A673 (cell line): ENCODE results near the gene P2RY4.
"Not testable (repeated sequence)": the region's sequence is repeated elsewhere in the genome, so short reads cannot be mapped to it uniquely, and the experiment has no call there.

Experiments
- EZH2 ChIP-seq: fragments of 200-600 bp; sonication (generic); IDR thresholded peaks from 2 replicates; pipeline ENCODE4 v1.6.1; 2017; ENCODE audit warnings: borderline replicate concordance, low read depth, mild to moderate bottlenecking, mixed read lengths, antibody characterized with exemption, low read length; ENCODE audit not compliant: poor library complexity, severe bottlenecking
- TF ChIP-seq, protein P1 (sequence below): fragments of 300-800, 200-600 bp; sonication (generic); conservative IDR thresholded peaks from 2 replicates; pipeline ENCODE4 v1.5.1; 2017; ENCODE audit warnings: low read depth, mild to moderate bottlenecking, antibody characterized with exemption, low read length, moderate library complexity, mixed read lengths

DNA sequence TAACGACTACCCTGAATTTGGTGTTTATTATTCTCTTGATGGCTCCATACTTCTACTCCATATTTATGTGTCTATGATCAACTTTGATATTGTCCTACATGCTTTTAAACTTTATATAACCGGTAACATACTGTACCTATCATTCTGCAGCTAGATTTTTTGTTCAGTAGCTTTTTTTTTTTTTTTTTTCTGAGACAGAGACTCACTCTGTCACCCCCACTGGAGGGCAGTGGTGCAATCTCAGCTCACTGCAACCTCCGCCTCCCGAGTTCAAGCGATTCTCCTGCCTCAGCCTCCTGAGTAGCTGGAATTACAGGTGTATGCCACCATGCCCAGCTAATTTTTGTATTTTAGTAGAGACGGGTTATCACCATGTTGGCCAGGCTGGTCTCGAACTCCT is 14.0 kb upstream of the P2RY4 start:
- TF ChIP-seq, protein P1, sequence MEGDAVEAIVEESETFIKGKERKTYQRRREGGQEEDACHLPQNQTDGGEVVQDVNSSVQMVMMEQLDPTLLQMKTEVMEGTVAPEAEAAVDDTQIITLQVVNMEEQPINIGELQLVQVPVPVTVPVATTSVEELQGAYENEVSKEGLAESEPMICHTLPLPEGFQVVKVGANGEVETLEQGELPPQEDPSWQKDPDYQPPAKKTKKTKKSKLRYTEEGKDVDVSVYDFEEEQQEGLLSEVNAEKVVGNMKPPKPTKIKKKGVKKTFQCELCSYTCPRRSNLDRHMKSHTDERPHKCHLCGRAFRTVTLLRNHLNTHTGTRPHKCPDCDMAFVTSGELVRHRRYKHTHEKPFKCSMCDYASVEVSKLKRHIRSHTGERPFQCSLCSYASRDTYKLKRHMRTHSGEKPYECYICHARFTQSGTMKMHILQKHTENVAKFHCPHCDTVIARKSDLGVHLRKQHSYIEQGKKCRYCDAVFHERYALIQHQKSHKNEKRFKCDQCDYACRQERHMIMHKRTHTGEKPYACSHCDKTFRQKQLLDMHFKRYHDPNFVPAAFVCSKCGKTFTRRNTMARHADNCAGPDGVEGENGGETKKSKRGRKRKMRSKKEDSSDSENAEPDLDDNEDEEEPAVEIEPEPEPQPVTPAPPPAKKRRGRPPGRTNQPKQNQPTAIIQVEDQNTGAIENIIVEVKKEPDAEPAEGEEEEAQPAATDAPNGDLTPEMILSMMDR = not testable (repeated sequence)
- not testable (repeated sequence) for TF ChIP-seq EZH2
